HG03469 (cell line): ENCODE measurements around the gene NDST1.
"Not testable (repeated sequence)": the region's sequence is repeated elsewhere in the genome, so short reads cannot be mapped to it uniquely, and the experiment has no call there.

Experiments
- ATAC-seq: cut with Tn5 transposase; IDR thresholded peaks from one replicate; pipeline ENCODE4 v1.9.1; 2021; ENCODE audit warnings: mild to moderate bottlenecking, moderate library complexity, moderate number of reproducible peaks; ENCODE audit not compliant: unreplicated experiment

NDST1 gene

DNA sequence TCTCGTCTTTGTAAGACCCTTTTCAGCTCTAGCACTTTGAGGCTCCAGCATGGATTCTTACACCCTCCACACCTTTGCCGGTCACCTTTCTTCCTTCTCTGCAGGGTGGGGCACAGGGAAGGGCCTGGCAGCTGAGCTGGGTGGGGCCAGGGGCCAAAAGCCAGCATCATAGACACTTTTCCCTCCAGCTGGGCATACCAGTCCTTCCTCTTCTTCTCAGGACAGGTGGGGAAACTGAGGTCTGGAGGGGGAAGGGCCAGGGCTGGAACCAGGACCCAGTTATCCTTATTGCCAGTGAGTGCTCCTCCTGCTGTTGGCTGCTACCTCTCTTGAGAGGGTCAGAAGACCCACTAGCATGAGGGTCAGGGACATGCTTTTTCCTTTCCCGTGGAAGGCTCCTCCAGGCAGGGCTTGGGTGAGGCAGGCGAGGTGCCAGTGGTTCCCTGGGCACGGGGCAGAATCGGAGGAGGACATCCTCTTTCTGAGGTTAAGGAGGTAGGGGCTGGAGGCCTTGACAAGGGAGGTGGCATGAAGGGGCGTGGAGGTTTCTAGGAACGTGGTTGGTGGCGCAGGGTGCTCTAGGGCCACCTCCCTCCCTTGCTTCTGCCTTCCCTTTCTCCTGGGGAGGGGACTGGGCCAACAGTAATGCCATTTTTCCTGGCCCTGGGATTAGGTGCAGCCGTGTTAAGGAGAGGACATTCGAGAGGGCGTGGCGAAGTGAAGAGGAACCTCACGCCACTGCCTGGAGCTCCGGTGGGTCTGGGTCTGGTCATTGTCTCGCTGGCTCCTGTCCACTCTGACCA is at the start of gene NDST1:
TSS of gene NDST1 (plus strand) at position 658 of the 803 bp plus-strand sequence. CDS start 13,124 bp downstream, outside the sequence.
- no peak for ATAC-seq

DNA sequence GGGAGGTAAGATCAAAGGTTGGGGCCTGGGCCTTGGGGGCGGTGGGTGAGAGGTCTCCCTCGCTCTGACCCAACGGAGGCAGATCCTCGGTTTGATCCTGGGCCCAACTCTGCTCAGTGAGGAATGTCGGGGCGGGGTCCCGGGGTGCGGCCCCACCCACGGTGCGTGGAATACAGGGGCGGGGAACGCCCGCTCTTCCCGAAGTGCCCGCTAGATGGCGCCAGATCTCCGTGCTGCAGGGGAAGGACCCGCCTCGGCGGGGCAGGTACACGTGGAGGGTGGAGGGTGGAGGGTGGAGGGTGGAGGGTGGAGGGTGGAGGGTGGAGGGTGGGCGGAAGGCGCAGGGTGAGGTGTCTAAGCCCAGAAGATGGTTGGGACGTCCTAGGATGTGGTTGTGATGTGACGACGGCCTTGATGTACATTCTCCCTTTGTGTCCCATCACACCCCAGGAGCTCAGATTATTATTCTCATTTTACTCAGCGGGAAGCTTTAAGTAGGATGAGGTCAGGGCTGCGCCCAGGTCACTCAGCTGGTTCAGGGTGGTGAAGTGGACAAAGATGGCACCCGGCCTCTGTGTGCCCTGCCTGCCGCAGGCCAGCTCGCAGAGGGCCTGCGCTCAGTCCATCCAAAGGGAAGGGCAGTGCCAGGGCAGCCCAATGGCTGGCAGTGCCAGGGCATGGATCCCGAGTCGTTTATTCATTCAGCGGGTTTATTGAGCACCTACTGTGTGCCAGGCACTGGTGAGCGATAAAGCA is 49.0 kb upstream of the NDST1 start:
- no peak for ATAC-seq

DNA sequence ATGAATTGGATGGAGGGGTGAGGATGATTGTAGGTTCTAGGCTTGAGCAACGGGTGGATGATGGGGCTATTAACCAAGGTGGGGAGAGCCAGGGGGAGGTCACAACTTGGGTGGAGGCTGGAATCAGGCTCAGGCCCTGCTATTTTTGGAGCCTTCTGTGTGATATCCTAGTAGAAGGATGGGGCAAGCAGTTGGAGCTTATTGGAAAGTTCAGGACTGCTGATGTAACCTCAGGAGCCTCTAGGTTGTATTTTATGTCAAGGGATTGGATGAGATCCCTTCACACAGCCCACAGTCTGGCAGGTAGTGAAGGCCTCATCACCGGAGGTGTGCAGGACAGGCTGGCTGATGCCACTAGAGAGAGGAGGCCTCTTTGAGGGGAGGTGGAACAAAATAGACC is 47.1 kb upstream of the NDST1 start:
- no peak for ATAC-seq

DNA sequence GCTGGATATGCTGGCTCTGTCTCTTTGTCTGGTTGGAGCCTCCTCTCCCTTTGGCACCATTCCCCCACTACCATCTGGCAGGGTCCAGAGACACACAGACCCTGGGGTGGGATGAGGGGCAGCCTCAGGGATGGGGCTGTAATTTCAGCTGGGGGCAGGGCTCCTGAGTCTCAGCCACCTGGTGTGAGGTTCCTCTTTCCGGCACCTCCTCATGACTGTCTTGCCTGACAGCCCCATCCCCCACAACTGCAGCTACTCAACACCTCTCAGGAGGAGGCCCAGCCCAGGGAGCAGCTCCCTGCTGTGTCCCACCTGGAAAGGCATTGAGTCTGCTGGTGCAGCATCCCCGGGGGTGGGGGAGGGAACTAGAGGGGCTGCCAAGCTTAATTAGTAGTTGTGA is 46.7 kb upstream of the NDST1 start:
- ATAC-seq: peak; percentile 49

DNA sequence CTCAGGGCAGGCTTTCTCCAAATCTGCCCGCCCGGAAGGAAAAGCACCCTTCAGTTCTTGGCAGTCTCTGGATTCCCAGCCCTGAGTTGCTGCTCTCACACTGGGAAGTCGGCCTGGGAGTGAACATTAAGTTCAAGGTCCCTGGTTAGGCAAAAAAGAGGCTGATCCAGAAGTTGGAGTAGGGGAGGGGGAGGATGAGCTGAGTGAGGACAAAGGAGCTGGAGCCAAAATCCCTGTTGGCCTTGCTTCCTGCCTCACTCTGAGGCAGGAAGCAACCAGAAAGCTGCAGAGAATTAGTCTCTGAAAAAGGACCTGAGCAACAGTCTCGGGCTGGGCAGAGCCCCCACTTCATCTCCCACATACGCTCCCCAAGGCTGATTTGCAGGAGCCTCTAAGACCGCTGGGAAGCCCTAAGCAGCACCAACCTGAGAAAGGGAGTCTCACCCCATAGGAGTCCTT is 43.3 kb upstream of the NDST1 start:
- no peak for ATAC-seq

DNA sequence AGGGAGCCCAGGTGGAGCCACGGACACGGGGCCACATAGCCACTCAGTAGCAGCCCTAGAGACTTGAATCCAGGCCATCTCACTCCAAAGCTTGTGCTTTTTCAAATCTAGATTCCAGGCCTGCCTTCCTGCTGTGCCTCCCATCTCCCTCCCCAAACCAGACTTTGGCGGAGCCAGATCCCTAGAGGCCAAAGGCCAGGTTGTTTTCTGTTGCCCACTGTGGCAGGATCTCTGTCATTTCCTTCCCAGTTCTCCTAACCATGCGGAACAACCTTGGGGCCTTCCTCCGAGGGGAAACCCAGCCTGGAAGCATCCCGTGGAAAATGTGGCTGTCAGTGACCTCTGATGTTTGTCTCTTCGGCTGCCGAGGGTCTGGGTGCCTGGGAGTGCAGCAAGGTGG is 42.0 kb upstream of the NDST1 start:
- no peak for ATAC-seq

DNA sequence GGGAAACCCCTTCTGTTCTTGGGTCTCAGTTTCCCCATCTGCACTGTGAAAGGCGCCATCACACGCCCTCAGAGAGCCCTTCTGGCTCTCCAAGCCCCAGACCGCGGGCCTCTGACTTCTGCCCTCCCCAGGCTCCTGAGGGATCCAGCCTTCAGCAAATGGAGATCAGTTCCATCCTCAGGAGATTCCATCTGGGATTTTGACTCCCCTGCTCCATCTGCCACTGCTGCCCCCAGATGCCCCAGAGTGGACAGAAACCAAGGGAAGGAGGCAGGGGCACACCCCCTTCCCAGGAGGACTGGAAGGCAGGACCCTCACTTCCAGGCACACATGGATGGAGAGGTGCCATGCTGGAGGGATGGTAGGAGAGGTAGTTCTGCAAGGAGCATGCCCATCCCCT is 39.7 kb upstream of the NDST1 start:
- no peak for ATAC-seq

DNA sequence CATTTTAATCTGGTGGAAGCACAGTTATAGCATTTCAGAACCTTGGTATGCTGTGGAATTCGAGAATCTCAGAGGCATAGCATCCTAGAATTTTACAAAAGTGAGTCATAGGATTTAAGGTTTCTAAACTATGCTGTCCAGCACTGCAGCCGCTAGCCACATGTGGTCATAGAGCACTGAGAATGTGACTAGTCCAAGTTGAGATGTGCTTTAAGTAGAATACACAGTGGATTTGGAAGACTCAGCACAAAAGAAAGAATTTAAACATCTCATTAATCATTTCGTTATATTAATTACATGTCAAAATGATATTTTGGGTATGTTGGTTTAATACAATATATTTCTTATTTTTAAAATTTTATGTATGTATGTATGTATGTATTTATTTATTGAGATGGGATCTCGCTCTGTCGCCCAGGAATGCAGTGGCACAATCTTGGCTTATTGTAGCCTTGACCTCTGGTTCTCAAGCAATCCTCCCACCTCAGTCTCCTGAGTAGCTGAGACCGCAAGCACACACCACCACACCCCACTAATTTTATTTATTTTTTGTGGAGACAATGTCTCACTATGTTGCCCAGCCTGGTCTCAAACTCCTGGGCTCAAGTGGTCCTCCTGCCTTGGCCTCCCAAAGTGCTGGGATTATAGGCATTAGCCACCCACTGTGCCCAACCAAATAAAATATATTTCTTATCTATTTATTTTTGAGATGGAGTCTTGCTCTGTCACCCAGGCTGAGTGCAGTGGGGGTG is 38.0 kb upstream of the NDST1 start:
- ATAC-seq: no peak

DNA sequence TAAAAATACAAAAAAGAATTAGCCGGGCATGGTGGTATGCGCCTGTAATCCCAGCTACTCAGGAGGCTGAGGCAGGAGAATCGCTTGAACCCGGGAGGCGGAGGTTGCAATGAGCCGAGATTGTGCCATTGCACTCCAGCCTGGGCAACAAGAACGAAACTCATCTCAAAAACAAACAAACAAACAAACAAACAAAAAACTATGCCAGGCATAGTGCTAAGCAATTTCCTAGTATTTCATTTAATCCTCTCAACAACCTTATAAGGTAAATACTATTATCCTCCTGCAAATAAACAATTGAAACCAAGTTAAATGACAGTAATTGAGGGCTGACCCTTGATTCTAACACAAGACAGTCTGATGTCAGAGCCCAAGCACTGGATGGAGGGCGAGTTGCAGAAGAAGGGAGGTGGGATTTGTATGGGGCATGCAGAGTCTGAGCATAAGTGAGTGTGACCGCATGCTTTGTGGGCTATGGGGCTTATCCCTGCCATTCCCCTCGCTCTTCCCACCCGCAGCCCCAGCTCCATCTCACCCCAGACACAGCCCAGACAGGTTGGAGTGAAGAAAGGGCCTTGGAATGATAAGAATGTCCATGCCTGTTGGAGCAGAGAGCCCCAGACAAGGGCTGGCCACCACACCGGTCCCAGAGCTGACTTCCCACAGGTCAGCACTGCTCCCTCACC is 34.1 kb upstream of the NDST1 start:
- ATAC-seq: no peak

DNA sequence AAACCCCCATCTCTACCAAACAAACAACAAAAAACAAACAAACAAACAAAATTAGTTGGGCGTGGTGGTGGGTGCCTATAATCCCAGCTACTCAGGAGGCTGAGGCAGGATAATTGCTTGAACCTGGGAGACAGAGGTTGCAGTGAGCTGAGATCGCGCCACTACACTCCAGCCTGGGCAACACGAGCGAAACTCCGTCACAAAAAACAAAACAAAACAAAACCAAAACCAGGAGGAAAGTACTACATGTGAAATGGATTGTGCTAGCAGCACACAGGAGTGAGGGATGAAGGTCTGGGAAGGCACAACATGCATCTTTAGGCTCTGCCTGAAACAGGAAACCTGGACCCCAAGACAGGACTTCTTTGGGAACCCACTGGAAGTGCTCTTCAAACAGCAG is 31.4 kb upstream of the NDST1 start:
- not testable (repeated sequence) for ATAC-seq

DNA sequence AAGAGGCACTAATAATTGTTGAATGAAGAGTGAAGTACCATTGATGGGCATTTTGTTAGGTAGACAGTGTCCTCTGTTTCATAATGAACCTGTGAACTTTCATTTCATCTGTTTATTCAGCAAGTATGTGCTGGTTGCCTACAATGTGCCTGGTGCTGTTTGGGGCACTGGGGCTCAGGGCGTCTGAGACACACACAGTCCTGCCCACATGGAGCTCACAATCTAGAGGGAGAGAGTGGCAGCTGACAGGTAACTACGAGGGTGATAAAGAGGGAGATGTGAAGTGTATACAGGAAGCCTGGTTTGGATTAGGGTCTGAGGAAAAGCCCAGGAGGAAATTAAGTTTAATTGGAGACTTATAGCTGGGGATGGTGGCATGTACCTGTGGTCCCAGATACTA is 28.5 kb upstream of the NDST1 start:
- ATAC-seq: no peak

DNA sequence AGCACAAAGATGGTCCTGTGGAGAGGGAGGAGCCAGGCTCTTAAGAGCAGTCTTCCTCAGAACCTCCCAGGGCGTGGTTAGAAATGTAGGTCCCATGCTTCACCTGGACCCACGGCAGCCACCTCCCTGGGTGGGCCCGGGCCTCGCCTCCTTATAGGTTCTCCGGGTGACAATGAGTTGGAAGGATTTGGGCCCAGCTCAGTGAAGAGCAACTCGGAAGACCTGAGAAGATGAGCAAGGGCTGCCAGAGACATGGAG is 26.3 kb upstream of the NDST1 start:
- ATAC-seq: no peak

DNA sequence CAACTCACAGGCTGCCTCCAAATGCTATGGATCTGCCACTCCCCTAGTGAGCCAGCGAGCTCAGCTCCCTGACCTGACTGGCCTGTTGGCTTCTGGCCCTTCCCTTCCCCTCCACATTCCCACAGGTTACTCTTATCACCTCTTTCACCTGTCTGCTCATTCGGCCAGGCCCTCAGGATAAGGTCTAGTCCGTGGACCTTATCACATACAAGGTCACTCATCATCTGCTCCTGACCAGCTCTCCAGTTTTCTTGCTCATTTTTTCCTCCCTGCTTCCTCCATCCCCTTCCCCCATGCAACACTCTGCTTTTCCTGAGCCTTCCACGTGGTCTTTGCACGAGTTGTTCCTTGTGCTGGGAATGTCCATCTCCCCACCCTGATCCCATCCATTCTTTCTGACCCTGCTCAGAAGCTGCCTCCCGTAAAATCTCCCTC is 25.9 kb upstream of the NDST1 start:
- ATAC-seq: no peak

DNA sequence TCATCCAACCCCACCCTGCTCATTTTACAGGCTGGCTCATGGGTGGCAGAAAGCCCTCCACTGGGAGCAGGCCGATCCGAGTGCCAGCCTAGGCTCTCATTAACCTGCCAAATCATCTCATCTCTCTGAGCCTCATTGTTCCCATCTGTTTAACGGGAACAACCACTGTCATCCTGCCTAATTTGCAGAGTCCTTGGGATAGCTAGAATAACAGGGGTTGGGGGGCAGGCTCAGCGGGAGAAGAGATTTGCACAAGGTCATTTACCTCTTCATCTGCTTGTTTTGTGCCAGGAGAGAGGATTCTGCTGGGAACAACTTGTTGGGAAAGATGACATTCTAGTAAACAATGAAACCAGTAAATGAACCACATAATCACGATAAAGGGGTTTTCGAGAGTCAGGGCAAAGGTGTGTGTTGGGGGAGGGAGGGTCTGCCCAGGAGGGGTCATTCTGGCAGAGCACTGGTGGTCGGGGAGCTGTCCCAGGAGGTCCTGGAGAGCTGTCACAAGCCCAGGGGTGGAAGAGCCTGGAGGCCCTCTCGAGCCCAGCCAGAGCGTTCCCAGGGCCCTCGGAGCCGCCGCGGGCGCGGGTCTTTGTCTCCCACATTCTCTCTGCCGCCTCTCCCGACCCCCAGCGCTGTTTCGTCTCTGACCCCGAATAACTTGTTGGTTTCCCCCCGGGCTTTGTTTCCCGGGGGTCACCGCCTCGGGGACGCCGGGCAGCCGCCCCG is 22.8 kb upstream of the NDST1 start:
- no peak for ATAC-seq

DNA sequence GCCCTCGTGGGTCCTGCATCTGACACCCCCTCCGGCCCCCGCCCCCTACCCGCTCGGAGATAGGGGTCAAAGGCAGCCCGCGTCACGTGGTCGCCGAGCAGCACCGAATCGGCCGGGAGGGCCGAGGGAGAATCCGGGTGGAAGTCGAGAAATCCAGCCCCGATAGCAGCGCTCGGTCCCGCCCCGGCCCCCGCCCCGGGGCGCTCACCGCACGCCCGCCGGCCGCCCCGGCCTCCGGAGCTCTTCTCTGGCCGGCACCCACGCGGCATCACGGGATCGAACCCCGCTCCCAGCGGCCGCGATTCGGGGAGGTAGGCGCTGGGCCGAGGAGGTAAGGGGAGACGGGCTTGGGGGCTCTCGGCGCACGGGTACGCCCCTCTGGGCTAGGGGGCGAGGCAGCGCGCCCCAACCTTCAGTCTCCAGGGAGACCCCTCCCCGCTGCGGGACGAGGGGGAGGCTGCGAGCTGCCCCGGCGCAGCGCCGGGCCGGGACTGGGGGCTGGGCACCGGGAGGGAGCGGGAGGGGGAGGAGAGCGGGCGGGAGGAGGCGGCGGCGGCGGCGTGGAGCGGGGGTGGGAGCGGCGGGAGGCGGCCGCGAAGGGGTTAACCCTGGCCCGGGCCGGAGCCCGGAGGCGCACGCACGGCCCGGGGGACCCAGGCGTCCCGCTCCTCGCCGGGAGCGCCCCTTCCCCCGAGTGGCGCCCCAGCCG is 22.1 kb upstream of the NDST1 start:
- ATAC-seq: no peak

DNA sequence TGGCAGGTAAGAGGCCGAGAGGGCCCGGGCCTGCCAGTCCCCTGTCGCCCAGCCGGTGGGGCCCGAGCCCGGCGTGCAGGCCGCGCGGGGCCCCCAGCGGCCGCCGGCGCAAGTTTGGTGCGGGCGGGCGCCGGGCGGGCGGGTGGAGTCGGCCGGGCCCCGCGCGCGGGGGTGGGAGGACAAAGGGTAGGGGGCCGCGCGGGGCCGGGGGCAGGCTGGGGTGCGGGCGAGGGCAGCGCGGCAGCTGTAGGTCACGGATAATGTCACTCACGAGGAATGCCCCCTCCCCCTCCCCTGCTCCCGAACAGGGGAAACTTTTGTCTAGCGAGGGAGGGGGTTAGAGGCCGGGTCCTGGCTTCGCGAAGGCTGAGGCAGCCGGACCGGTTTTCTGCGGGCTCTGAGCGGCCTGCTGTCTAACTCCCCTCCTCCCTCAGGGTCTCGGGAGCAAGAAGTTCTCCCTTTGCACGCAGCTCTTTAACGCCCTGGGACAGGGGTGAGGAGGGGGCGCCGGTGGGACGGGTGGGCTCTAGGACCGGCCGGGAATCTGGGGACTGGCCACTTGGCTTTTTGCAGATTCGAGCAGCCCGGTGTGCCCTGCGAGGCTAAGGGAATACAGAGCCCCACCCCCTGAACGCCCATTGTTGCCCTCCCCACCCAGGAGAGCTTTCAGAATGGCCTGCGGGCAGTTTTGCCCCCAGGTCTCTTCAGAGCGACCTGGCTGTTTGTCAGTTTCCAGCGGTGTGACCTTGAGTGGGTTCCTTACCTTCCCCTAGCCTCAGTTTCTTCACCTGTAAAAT is 21.3 kb upstream of the NDST1 start:
- no peak for ATAC-seq

DNA sequence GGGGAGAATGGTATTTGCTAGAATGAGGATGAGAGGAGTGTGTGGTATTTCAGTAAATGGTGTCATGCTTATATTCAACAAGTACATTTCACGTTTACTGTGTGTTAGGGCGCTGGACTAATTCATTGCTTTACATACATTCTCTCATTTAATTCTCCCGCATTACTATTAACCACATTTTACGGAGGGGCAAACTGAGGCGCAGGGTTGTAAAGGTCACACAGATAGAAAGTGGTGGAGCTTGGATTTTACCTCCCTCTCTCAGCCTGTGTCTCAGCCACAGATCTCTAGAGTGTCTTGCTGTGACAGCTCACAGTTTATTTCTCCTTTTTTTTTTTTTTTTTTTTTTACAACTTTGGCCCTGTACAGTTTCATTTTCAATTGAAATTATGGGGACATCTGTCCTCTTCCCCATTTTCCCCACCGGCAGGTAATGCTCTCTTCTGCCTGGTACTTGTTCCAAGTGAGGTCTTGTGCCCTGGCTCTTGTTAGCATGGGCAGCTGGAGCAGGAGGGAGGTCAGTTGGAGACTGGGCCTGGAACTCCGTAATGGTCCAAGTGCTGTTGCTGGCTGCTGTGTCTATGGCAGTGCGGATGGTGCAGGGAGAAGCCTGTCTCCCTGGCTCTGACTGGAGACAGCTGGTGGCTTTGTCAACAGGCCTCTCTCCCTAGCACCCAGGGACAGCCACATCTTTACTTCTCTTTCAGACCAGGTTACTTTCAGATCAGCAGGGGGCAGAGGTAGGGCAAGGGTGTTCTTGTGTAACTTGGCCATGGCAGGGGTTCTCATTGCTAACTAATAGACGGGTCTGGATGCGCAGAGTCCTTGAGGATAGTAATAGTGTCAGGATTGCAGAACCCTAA is 20.5 kb upstream of the NDST1 start:
- no peak for ATAC-seq
